ENCODE results near the gene MRPL43.

- TF ChIP-seq POLR2A (IDR thresholded peaks at IDR 0.05; ENCODE audit: low read length) (no peak), GATA1 (IDR thresholded peaks at IDR 0.05; ENCODE audit: low read depth, low read length) (no peak)
Measured at GRCh38 chr10:101036726-101037125, 49.4 kb upstream of the MRPL43 start.
